HepG2 (cell line): Measurements from ENCODE around the gene TGFB2. TPM values are rescaled to one million over a fixed set of nuclear protein-coding genes. Genes with fewer than 3 reads are reported as not detected.

Experiments
- ARID4A ChIP-seq: sonication (generic); formaldehyde crosslinking; IDR thresholded peaks from 2 replicates; pipeline ENCODE4 v1.5.0; 2020; ENCODE audit warnings: mild to moderate bottlenecking, missing genetic modification reagents, borderline replicate concordance
- ASH2L ChIP-seq: fragments of 300-600, 200-600 bp; sonication (generic); IDR thresholded peaks from 2 replicates; pipeline ENCODE4 v1.7.0; 2017; ENCODE audit warnings: low read depth, mild to moderate bottlenecking, moderate library complexity, mixed read lengths, low read length; ENCODE audit not compliant: insufficient read length
- CBX5 ChIP-seq: sonication (generic); formaldehyde crosslinking; IDR thresholded peaks from 2 replicates; pipeline ENCODE4 v1.4.0; 2020; ENCODE audit warnings: missing genetic modification reagents, borderline replicate concordance
- EHMT2 ChIP-seq: fragments of 200-600 bp; sonication (generic); IDR thresholded peaks from 2 replicates; pipeline ENCODE4 v1.7.0; 2017; ENCODE audit warnings: antibody characterized with exemption, low read depth, low read length, borderline replicate concordance
- GATAD1 ChIP-seq: IDR thresholded peaks from 2 replicates; pipeline ENCODE4 v1.6.1; 2016; ENCODE audit warnings: missing genetic modification reagents, missing compliant biosample characterization
- HMG20A ChIP-seq: IDR thresholded peaks from 2 replicates; pipeline ENCODE4 v1.6.1; 2016; ENCODE audit warnings: borderline replicate concordance
- MBD4 ChIP-seq: IDR thresholded peaks from 2 replicates; pipeline ENCODE4 v1.6.1; 2012; ENCODE audit warnings: low read length, inconsistent platforms, borderline replicate concordance
- MEIS2 ChIP-seq: sonication (generic); formaldehyde crosslinking; IDR thresholded peaks from 2 replicates; pipeline ENCODE4 v1.9.0; 2021; ENCODE audit warnings: mild to moderate bottlenecking, missing genetic modification reagents
- NFKB2 ChIP-seq: sonication (generic); formaldehyde crosslinking; IDR thresholded peaks from 2 replicates; pipeline ENCODE4 v1.4.0; 2020; ENCODE audit warnings: missing genetic modification reagents, borderline replicate concordance
- NFKBIZ ChIP-seq: IDR thresholded peaks from 2 replicates; pipeline ENCODE4 v1.6.1; 2018; ENCODE audit warnings: missing genetic modification reagents, missing compliant biosample characterization
- RXRA ChIP-seq: sonication (generic); formaldehyde crosslinking; IDR thresholded peaks from 2 replicates; pipeline ENCODE4 v1.5.1; 2020; ENCODE audit warnings: missing genetic modification reagents
- SOX6 ChIP-seq, 2 experiments: fragments of 450-650 bp in 1 of 2; sonication (generic) in 1 of 2; formaldehyde crosslinking in 1 of 2; IDR thresholded peaks; 2 replicates each; pipeline versions ENCODE4 v1.4.0 to v1.6.1; 2017 to 2020; ENCODE audit warnings: antibody characterized with exemption in 1 of 2, mild to moderate bottlenecking in 1 of 2, missing genetic modification reagents in 1 of 2
- ZNF20 ChIP-seq: sonication (generic); formaldehyde crosslinking; IDR thresholded peaks from 2 replicates; pipeline ENCODE4 v1.4.0; 2020; ENCODE audit warnings: mild to moderate bottlenecking, moderate library complexity, missing genetic modification reagents
- ZNF263 ChIP-seq: sonication (generic); formaldehyde crosslinking; IDR thresholded peaks from 2 replicates; pipeline ENCODE4 v1.4.0; 2020; ENCODE audit warnings: missing genetic modification reagents
- ZNF296 ChIP-seq: sonication (generic); formaldehyde crosslinking; conservative IDR thresholded peaks from 2 replicates; pipeline ENCODE4 v1.5.0; 2020; ENCODE audit warnings: mild to moderate bottlenecking, missing genetic modification reagents
- ZNF724P ChIP-seq: sonication (generic); formaldehyde crosslinking; IDR thresholded peaks from 2 replicates; pipeline ENCODE4 v1.8.0; 2022; ENCODE audit warnings: missing genetic modification reagents, borderline replicate concordance
- ZSCAN12 ChIP-seq: sonication (generic); formaldehyde crosslinking; IDR thresholded peaks from 2 replicates; pipeline ENCODE4 v1.9.0; 2021; ENCODE audit warnings: mild to moderate bottlenecking, missing genetic modification reagents
- polyA plus RNA-seq, 8 experiments: library from polyadenylated mRNA; depleted of rRNA in 3 of 8; stranded (reverse) in 7 of 8; unstranded in 1 of 8; fragments of >200 nt; fragmentation: Illumina TruSeq in 4 of 8; extraction: Trizol in 4 of 8; gene quantifications; 2 replicates each; pipeline versions ENCODE4 v1.2.1 to v1.2.3, GENCODE V29; 2011 to 2016; ENCODE audit warnings: low read depth in 4 of 8, missing spikeins in 1 of 8, mixed read lengths in 1 of 8; ENCODE audit not compliant: insufficient read depth in 1 of 8
- total RNA-seq, 5 experiments: library from RNA; depleted of rRNA; stranded (reverse); fragments of >200 nt; fragmentation: Illumina TruSeq; extraction: Trizol; gene quantifications; 2 replicates each; pipeline ENCODE4 v1.2.3, GENCODE V29; 2016; ENCODE audit warnings: low read depth in 1 of 5
- TF ChIP-seq, protein P1 (sequence below): sonication (generic); formaldehyde crosslinking; IDR thresholded peaks from 2 replicates; pipeline ENCODE4 v1.4.0; 2020; ENCODE audit warnings: missing genetic modification reagents
- TF ChIP-seq, protein P2 (sequence below): IDR thresholded peaks from 2 replicates; pipeline ENCODE4 v1.4.0; 2020; ENCODE audit warnings: mild to moderate bottlenecking, missing genetic modification reagents

TGFB2 gene
- total and polyA plus RNA-seq, 2 of the 13 experiments (the other 11 are each of a cell fraction or from before 2014, with no cell fraction given): 0.07 TPM; not detected in 1

GRCh38 chr1:218397752-218398339 is 52.7 kb downstream of the TGFB2 start (continued):
- TF ChIP-seq, protein P1, sequence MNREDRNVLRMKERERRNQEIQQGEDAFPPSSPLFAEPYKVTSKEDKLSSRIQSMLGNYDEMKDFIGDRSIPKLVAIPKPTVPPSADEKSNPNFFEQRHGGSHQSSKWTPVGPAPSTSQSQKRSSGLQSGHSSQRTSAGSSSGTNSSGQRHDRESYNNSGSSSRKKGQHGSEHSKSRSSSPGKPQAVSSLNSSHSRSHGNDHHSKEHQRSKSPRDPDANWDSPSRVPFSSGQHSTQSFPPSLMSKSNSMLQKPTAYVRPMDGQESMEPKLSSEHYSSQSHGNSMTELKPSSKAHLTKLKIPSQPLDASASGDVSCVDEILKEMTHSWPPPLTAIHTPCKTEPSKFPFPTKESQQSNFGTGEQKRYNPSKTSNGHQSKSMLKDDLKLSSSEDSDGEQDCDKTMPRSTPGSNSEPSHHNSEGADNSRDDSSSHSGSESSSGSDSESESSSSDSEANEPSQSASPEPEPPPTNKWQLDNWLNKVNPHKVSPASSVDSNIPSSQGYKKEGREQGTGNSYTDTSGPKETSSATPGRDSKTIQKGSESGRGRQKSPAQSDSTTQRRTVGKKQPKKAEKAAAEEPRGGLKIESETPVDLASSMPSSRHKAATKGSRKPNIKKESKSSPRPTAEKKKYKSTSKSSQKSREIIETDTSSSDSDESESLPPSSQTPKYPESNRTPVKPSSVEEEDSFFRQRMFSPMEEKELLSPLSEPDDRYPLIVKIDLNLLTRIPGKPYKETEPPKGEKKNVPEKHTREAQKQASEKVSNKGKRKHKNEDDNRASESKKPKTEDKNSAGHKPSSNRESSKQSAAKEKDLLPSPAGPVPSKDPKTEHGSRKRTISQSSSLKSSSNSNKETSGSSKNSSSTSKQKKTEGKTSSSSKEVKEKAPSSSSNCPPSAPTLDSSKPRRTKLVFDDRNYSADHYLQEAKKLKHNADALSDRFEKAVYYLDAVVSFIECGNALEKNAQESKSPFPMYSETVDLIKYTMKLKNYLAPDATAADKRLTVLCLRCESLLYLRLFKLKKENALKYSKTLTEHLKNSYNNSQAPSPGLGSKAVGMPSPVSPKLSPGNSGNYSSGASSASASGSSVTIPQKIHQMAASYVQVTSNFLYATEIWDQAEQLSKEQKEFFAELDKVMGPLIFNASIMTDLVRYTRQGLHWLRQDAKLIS (CRISPR knock-in tag): no peak
- TF ChIP-seq ZNF263: no peak
- peak; percentile 37; the same call in 1 of the 2 replicates for TF ChIP-seq RXRA (CRISPR knock-in tag)
- no peak for TF ChIP-seq GATAD1 (CRISPR knock-in tag)
- TF ChIP-seq NFKBIZ (CRISPR knock-in tag): no peak
- TF ChIP-seq MBD4: no peak
- TF ChIP-seq ZNF296 (CRISPR knock-in tag): no peak
- TF ChIP-seq ARID4A (CRISPR knock-in tag): no peak
- TF ChIP-seq MEIS2 (CRISPR knock-in tag): no peak
- TF ChIP-seq ZSCAN12 (CRISPR knock-in tag): no peak
- TF ChIP-seq SOX6 (IDR thresholded peaks at IDR 0.05): no peak
- TF ChIP-seq SOX6 (CRISPR knock-in tag; IDR thresholded peaks at IDR 0.05): peak; percentile 63
- TF ChIP-seq ZNF724P: 0 out of 2 replicates have a peak, but pooled peaks have one; percentile 72
- no peak for TF ChIP-seq HMG20A (CRISPR knock-in tag)
- no peak for TF ChIP-seq ASH2L
- TF ChIP-seq CBX5 (CRISPR knock-in tag): no peak
- TF ChIP-seq NFKB2 (CRISPR knock-in tag): no peak
- TF ChIP-seq, protein P2, sequence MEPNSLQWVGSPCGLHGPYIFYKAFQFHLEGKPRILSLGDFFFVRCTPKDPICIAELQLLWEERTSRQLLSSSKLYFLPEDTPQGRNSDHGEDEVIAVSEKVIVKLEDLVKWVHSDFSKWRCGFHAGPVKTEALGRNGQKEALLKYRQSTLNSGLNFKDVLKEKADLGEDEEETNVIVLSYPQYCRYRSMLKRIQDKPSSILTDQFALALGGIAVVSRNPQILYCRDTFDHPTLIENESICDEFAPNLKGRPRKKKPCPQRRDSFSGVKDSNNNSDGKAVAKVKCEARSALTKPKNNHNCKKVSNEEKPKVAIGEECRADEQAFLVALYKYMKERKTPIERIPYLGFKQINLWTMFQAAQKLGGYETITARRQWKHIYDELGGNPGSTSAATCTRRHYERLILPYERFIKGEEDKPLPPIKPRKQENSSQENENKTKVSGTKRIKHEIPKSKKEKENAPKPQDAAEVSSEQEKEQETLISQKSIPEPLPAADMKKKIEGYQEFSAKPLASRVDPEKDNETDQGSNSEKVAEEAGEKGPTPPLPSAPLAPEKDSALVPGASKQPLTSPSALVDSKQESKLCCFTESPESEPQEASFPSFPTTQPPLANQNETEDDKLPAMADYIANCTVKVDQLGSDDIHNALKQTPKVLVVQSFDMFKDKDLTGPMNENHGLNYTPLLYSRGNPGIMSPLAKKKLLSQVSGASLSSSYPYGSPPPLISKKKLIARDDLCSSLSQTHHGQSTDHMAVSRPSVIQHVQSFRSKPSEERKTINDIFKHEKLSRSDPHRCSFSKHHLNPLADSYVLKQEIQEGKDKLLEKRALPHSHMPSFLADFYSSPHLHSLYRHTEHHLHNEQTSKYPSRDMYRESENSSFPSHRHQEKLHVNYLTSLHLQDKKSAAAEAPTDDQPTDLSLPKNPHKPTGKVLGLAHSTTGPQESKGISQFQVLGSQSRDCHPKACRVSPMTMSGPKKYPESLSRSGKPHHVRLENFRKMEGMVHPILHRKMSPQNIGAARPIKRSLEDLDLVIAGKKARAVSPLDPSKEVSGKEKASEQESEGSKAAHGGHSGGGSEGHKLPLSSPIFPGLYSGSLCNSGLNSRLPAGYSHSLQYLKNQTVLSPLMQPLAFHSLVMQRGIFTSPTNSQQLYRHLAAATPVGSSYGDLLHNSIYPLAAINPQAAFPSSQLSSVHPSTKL (CRISPR knock-in tag): peak; percentile 61
- TF ChIP-seq ZNF20: no peak
- no peak for TF ChIP-seq EHMT2
